ENCODE results near the gene PARP15.

GRCh38 chr3:122590610-122591009, 13.2 kb downstream of the PARP15 start:
- TF ChIP-seq EP300 (IDR thresholded peaks at IDR 0.05) (no peak), CTCF (IDR thresholded peaks at IDR 0.05) (no peak), POLR2A (IDR thresholded peaks at IDR 0.05) (no peak), POLR2AphosphoS5 (IDR thresholded peaks at IDR 0.05) (no peak)

Data from gastroesophageal sphincter (tissue), 3 donors.